GM21576 (cell line): ENCODE data around the gene TNPO2.
"Not testable (repeated sequence)": the region's sequence is repeated elsewhere in the genome, so short reads cannot be mapped to it uniquely, and the experiment has no call there.

Experiments
- ATAC-seq: cut with Tn5 transposase; IDR thresholded peaks from one replicate; pipeline ENCODE4 v1.9.1; 2021; ENCODE audit warnings: mild to moderate bottlenecking, moderate library complexity; ENCODE audit not compliant: unreplicated experiment

Gene TNPO2

GRCh38 chr19:12678039-12678438, 45.7 kb downstream of the TNPO2 start:
- ATAC-seq: not testable (repeated sequence)

GRCh38 chr19:12676928-12677327, 46.8 kb downstream of the TNPO2 start:
- no peak for ATAC-seq

- ATAC-seq: no peak
Observed at GRCh38 chr19:12676384-12676792, 47.3 kb downstream of the TNPO2 start.

- ATAC-seq: no peak
Observed at GRCh38 chr19:12675940-12676339, 47.8 kb downstream of the TNPO2 start.

GRCh38 chr19:12675399-12675798, 48.3 kb downstream of the TNPO2 start:
- no peak for ATAC-seq

GRCh38 chr19:12672744-12673143, 51.0 kb downstream of the TNPO2 start:
- no peak for ATAC-seq

- no peak for ATAC-seq
Observed at GRCh38 chr19:12670159-12670928, 53.4 kb downstream of the TNPO2 start.

GRCh38 chr19:12669270-12670158, 54.2 kb downstream of the TNPO2 start:
- peak; percentile 35 for ATAC-seq

GRCh38 chr19:12668932-12669269, 54.8 kb downstream of the TNPO2 start:
- ATAC-seq: no peak

GRCh38 chr19:12668346-12668745, 55.4 kb downstream of the TNPO2 start:
- no peak for ATAC-seq

- ATAC-seq: no peak
Observed at GRCh38 chr19:12667731-12668302, 55.9 kb downstream of the TNPO2 start.

- peak; percentile 34 for ATAC-seq
Observed at GRCh38 chr19:12666265-12667048, 57.3 kb downstream of the TNPO2 start, which contains the start of the genes MAN2B1 and WDR83. TSS of gene MAN2B1 (minus strand) at chr19:12666742. CDS start at chr19:12666701, 41 bp downstream. TSS of gene WDR83 (plus strand) at chr19:12666807. CDS start at chr19:12669791, 2,984 bp downstream.

GRCh38 chr19:12665671-12666264, 58.0 kb downstream of the TNPO2 start:
- no peak for ATAC-seq

- no peak for ATAC-seq
Observed at GRCh38 chr19:12665281-12665573, 58.5 kb downstream of the TNPO2 start.

GRCh38 chr19:12664406-12665280, 59.1 kb downstream of the TNPO2 start:
- ATAC-seq: no peak

GRCh38 chr19:12660980-12661379, 62.8 kb downstream of the TNPO2 start:
- no peak for ATAC-seq

- ATAC-seq: no peak
Observed at GRCh38 chr19:12657966-12658365, 65.8 kb downstream of the TNPO2 start.

- ATAC-seq: no peak
Observed at GRCh38 chr19:12656899-12657571, 66.7 kb downstream of the TNPO2 start.

- no peak for ATAC-seq
Observed at GRCh38 chr19:12655546-12655945, 68.2 kb downstream of the TNPO2 start.
